Brain pericyte (primary cell): Measurements from ENCODE around the gene USP6.
A peak's percentile ranks its signal among the peaks of the same experiment; 100 is the strongest.
"Not testable (repeated sequence)": the region's sequence is repeated elsewhere in the genome, so short reads cannot be mapped to it uniquely, and the experiment has no call there.

Experiments used
- DNase-seq: peaks from one replicate; pipeline ENCODE4 v3.0.0-alpha.2; 2012; ENCODE audit warnings: low read depth, low spot score

Gene USP6

GRCh38 chr17:5191541-5192417 lies 75.9 kb downstream of the USP6 start, which contains the start of gene ZNF594:
Gene ZNF594 (minus strand): TSS chr17:5191868. CDS start chr17:5184256, 7,612 bp downstream.
- DNase-seq, result peak; percentile 86

GRCh38 chr17:5194346-5194745 lies 78.5 kb downstream of the USP6 start:
- DNase-seq, result no peak

- DNase-seq, result no peak
These were observed 82.6 kb downstream of the USP6 start for GRCh38 chr17:5198472-5198871.

GRCh38 chr17:5200360-5200759 lies 84.5 kb downstream of the USP6 start:
- DNase-seq, result no peak

GRCh38 chr17:5201011-5201410 lies 85.2 kb downstream of the USP6 start:
- DNase-seq, result no peak

GRCh38 chr17:5203178-5203907 lies 87.5 kb downstream of the USP6 start:
- no peak for DNase-seq

- DNase-seq, result no peak
These were observed 88.1 kb downstream of the USP6 start for GRCh38 chr17:5203908-5204294.

- no peak for DNase-seq
These were observed 93.6 kb downstream of the USP6 start for GRCh38 chr17:5209396-5209795.

- DNase-seq, result no peak
These were observed 94.3 kb downstream of the USP6 start for GRCh38 chr17:5210091-5210490.

- no peak for DNase-seq
These were observed 94.9 kb downstream of the USP6 start for GRCh38 chr17:5210614-5211252.

- no peak for DNase-seq
These were observed 95.6 kb downstream of the USP6 start for GRCh38 chr17:5211458-5211857.

GRCh38 chr17:5217562-5217961 lies 101.7 kb downstream of the USP6 start:
- DNase-seq, result not testable (repeated sequence)

GRCh38 chr17:5219536-5219935 lies 103.7 kb downstream of the USP6 start:
- no peak for DNase-seq

- DNase-seq, result no peak
These were observed 104.2 kb downstream of the USP6 start for GRCh38 chr17:5220074-5220473.

GRCh38 chr17:5221912-5222311 lies 106.1 kb downstream of the USP6 start:
- not testable (repeated sequence) for DNase-seq
